Right atrium auricular region (tissue), 2 donors: ENCODE results near the gene NRDC. TPM values are rescaled to one million over a fixed set of nuclear protein-coding genes. Genes with fewer than 3 reads are reported as not detected.

Experiments used
- DNase-seq: peaks from one replicate; pipeline ENCODE4 v3.0.0-alpha.2; 2019; ENCODE audit warnings: low spot score
- H3K27ac ChIP-seq, 2 donors: fragments of 200-600 bp; sonication (generic); 1 replicate in 1 of 2; 2 replicates in 1 of 2; pipeline ENCODE4 v1.5.1; 2016 to 2019
- H3K27me3 ChIP-seq, 2 donors: fragments of 200-600 bp; sonication (generic); one replicate each; pipeline versions ENCODE4 v1.5.1 to v1.6.0; 2017 to 2019
- H3K36me3 ChIP-seq: fragments of 200-600 bp; sonication (generic); one replicate; pipeline ENCODE4 v1.5.1; 2016
- H3K4me1 ChIP-seq, 2 donors: fragments of 200-600 bp; sonication (generic); one replicate each; pipeline versions ENCODE4 v1.5.1 to v1.6.0; 2017 to 2019
- H3K4me3 ChIP-seq, 2 donors: fragments of 200-600 bp; sonication (generic); 1 replicate in 1 of 2; 2 replicates in 1 of 2; pipeline ENCODE4 v1.5.1; 2017 to 2019; ENCODE audit warnings: mild to moderate bottlenecking in 1 of 2, moderate library complexity in 1 of 2
- H3K9me3 ChIP-seq, 2 donors: fragments of 200-600 bp; sonication (generic); one replicate each; pipeline ENCODE4 v1.5.1; 2019
- CTCF ChIP-seq, 2 donors: fragments of 200-600 bp; sonication (generic); IDR thresholded peaks; one replicate each; pipeline ENCODE4 v1.5.1; 2019; ENCODE audit warnings: antibody characterized with exemption in 2 of 2
- total RNA-seq, 2 donors: library from RNA; depleted of rRNA; stranded (reverse); fragments of >200 nt; gene quantifications; one replicate each; pipeline ENCODE4 v1.1.0, GENCODE V29; 2016

Gene NRDC
- total RNA-seq, 2 donors from 2014 or later, result 67.5 to 74.6 TPM

GRCh38 chr1:51818487-51818886 lies 60.0 kb downstream of the NRDC start:
- TF ChIP-seq CTCF (IDR thresholded peaks at IDR 0.05), result no peak
- Histone ChIP-seq H3K4me1 (no peaks in the 10 kb centered on the region), H3K4me3 (no peak overlapping the region), H3K36me3 (peaks cover 30% of the 10 kb centered on the region), H3K27ac (no peak overlapping the region), H3K27me3 (no peaks in the 10 kb centered on the region), H3K9me3 (no peaks in the 10 kb centered on the region)
- DNase-seq, result no peak

GRCh38 chr1:51814513-51814912 lies 64.0 kb downstream of the NRDC start:
- Histone ChIP-seq H3K9me3 (no peaks in the 10 kb centered on the region), H3K27me3 (no peaks in the 10 kb centered on the region), H3K27ac (no peak overlapping the region), H3K4me3 (no peak overlapping the region), H3K4me1 (no peaks in the 10 kb centered on the region), H3K36me3 (peaks cover 52% of the 10 kb centered on the region)
- TF ChIP-seq CTCF (IDR thresholded peaks at IDR 0.05), result no peak
- no peak for DNase-seq

GRCh38 chr1:51799372-51799771 lies 79.2 kb downstream of the NRDC start:
- no peak for DNase-seq
- H3K27me3 ChIP-seq, result no peaks in the 10 kb centered on the region
- H3K27ac ChIP-seq, result peak overlapping the region; percentile 23 to 60
- H3K4me3 ChIP-seq, result no peak overlapping the region
- H3K36me3 ChIP-seq, result peaks cover 47% of the 10 kb centered on the region
- no peaks in the 10 kb centered on the region for H3K4me1 ChIP-seq
- no peak for TF ChIP-seq CTCF (IDR thresholded peaks at IDR 0.05)
- no peaks in the 10 kb centered on the region for H3K9me3 ChIP-seq

- H3K4me3 ChIP-seq, result no peak overlapping the region
- H3K4me1 ChIP-seq, result no peaks in the 10 kb centered on the region
- no peaks in the 10 kb centered on the region for H3K9me3 ChIP-seq
- no peaks in the 10 kb centered on the region for H3K27me3 ChIP-seq
- TF ChIP-seq CTCF (IDR thresholded peaks at IDR 0.05), result no peak
- DNase-seq, result no peak
- peaks cover 63% of the 10 kb centered on the region for H3K36me3 ChIP-seq
- H3K27ac ChIP-seq, result peak overlapping the region in 1 of 2 donors; percentile 17
These were observed 83.7 kb downstream of the NRDC start for GRCh38 chr1:51794868-51795267.

GRCh38 chr1:51794260-51794659 lies 84.3 kb downstream of the NRDC start:
- H3K27ac ChIP-seq, result no peak overlapping the region
- no peak for TF ChIP-seq CTCF (IDR thresholded peaks at IDR 0.05)

GRCh38 chr1:51792864-51793263 lies 85.7 kb downstream of the NRDC start:
- Histone ChIP-seq H3K27me3 (no peaks in the 10 kb centered on the region), H3K4me1 (peaks cover 0 to 8% of the 10 kb centered on the region in 2 donors), H3K9me3 (no peaks in the 10 kb centered on the region), H3K36me3 (peaks cover 78% of the 10 kb centered on the region), H3K27ac (no peak overlapping the region), H3K4me3 (no peak overlapping the region)
- no peak for TF ChIP-seq CTCF (IDR thresholded peaks at IDR 0.05)
- DNase-seq, result no peak

More at GRCh38 chr1:51794260-51794659, 84.3 kb downstream of the NRDC start:
- no peaks in the 10 kb centered on the region for H3K4me1 ChIP-seq
- DNase-seq, result no peak
- H3K4me3 ChIP-seq, result no peak overlapping the region
- H3K36me3 ChIP-seq, result peaks cover 69% of the 10 kb centered on the region
- H3K27me3 ChIP-seq, result no peaks in the 10 kb centered on the region
- no peaks in the 10 kb centered on the region for H3K9me3 ChIP-seq
